Parathyroid adenoma (tissue), 2 donors: ENCODE results near the gene TBC1D13.
"Not testable (repeated sequence)": the region's sequence is repeated elsewhere in the genome, so short reads cannot be mapped to it uniquely, and the experiment has no call there.

Experiments
- H2AFZ ChIP-seq: fragments of 300-600 bp; sonication (generic); one replicate; pipeline ENCODE4 v1.7.0; 2017; ENCODE audit warnings: antibody characterized with exemption, mild to moderate bottlenecking
- H3K27ac ChIP-seq: fragments of 300-600 bp; sonication (generic); one replicate; pipeline ENCODE4 v1.7.0; 2017
- H3K27me3 ChIP-seq: fragments of 300-600 bp; sonication (generic); one replicate; pipeline ENCODE4 v1.7.0; 2017; ENCODE audit warnings: low read length; ENCODE audit not compliant: control insufficient read depth, insufficient read depth
- H3K36me3 ChIP-seq: fragments of 300-600 bp; sonication (generic); one replicate; pipeline ENCODE4 v1.7.0; 2017; ENCODE audit warnings: low read length; ENCODE audit not compliant: control insufficient read depth, insufficient read depth
- H3K4me1 ChIP-seq: fragments of 300-600 bp; sonication (generic); one replicate; pipeline ENCODE4 v1.7.0; 2017; ENCODE audit warnings: control low read depth
- H3K4me2 ChIP-seq: fragments of 300-600 bp; sonication (generic); one replicate; pipeline ENCODE4 v1.7.0; 2017; ENCODE audit warnings: low read length
- H3K4me3 ChIP-seq: fragments of 300-600 bp; sonication (generic); one replicate; pipeline ENCODE4 v1.7.0; 2017; ENCODE audit warnings: low read depth, low read length
- H3K79me2 ChIP-seq: fragments of 300-600 bp; sonication (generic); one replicate; pipeline ENCODE4 v1.7.0; 2017; ENCODE audit warnings: control low read depth
- H3K9ac ChIP-seq: fragments of 300-600 bp; sonication (generic); one replicate; pipeline ENCODE4 v1.7.0; 2017; ENCODE audit warnings: mild to moderate bottlenecking
- H3K9me3 ChIP-seq: fragments of 300-600 bp; sonication (generic); one replicate; pipeline ENCODE4 v1.7.0; 2017; ENCODE audit warnings: low read length; ENCODE audit not compliant: control insufficient read depth
- TF ChIP-seq, protein P1 (sequence below): fragments of 300-600 bp; sonication (generic); IDR thresholded peaks from one replicate; pipeline ENCODE4 v1.7.0; 2017; ENCODE audit warnings: antibody characterized with exemption, mild to moderate bottlenecking
- donor health status: primary hyperparathyroidism.

Gene TBC1D13

DNA sequence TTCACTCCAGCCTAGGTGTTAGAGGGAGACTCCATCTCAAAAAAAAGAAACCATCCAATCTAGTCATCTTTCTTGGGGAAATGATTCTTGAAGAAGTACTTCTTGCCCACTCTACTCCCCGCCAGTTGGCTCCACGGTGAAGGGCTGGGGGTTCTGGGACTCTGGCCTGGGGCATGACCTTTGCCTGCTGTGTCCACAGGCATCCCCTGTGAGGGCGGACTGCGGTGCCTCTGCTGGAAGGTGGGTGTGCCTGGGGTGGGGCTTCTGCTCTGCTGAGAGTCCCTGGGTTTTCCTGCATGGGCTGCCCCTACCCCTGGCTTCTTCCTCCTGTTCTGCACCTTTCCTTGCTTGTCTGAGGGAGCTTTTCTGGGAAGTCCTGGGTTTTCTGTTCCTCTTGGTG is 3.5 kb downstream of the TBC1D13 start:
- no peak overlapping the region for H3K9ac ChIP-seq
- no peak overlapping the region for H2AFZ ChIP-seq
- no peaks in the 10 kb centered on the region for H3K4me1 ChIP-seq
- TF ChIP-seq, protein P1, sequence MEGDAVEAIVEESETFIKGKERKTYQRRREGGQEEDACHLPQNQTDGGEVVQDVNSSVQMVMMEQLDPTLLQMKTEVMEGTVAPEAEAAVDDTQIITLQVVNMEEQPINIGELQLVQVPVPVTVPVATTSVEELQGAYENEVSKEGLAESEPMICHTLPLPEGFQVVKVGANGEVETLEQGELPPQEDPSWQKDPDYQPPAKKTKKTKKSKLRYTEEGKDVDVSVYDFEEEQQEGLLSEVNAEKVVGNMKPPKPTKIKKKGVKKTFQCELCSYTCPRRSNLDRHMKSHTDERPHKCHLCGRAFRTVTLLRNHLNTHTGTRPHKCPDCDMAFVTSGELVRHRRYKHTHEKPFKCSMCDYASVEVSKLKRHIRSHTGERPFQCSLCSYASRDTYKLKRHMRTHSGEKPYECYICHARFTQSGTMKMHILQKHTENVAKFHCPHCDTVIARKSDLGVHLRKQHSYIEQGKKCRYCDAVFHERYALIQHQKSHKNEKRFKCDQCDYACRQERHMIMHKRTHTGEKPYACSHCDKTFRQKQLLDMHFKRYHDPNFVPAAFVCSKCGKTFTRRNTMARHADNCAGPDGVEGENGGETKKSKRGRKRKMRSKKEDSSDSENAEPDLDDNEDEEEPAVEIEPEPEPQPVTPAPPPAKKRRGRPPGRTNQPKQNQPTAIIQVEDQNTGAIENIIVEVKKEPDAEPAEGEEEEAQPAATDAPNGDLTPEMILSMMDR = no peak
- no peaks in the 10 kb centered on the region for H3K36me3 ChIP-seq
- no peaks in the 10 kb centered on the region for H3K27me3 ChIP-seq
- H3K4me2 ChIP-seq = no peak overlapping the region
- H3K79me2 ChIP-seq = no peaks in the 10 kb centered on the region
- H3K27ac ChIP-seq = no peak overlapping the region
- no peaks in the 10 kb centered on the region for H3K9me3 ChIP-seq
- H3K4me3 ChIP-seq = no peak overlapping the region

DNA sequence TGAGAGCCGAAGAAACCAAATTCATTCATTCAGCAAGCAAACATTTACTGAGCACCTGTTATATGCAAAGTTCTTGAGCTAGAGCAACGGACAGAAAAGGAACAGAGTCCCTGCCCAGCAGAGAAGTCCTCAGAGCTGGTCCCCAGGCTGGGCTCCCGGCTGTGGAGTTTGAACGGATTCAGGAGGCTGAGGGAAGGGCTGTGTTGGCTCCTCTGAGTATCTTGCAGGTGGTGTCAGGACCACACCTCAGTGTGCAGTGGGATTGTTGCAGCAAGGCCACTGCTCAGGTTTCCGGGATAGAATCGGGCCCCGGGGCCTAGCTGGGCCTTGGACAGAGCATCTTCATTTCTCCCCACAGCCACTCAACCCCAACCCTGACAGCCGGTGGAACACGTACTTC is 5.1 kb downstream of the TBC1D13 start:
- no peaks in the 10 kb centered on the region for H3K79me2 ChIP-seq
- no peak overlapping the region for H2AFZ ChIP-seq
- no peaks in the 10 kb centered on the region for H3K27me3 ChIP-seq
- H3K9me3 ChIP-seq = no peaks in the 10 kb centered on the region
- H3K9ac ChIP-seq = no peak overlapping the region
- H3K27ac ChIP-seq = no peak overlapping the region
- no peak overlapping the region for H3K4me2 ChIP-seq
- H3K36me3 ChIP-seq = no peaks in the 10 kb centered on the region
- TF ChIP-seq, protein P1 = no peak
- no peak overlapping the region for H3K4me3 ChIP-seq
- no peaks in the 10 kb centered on the region for H3K4me1 ChIP-seq

DNA sequence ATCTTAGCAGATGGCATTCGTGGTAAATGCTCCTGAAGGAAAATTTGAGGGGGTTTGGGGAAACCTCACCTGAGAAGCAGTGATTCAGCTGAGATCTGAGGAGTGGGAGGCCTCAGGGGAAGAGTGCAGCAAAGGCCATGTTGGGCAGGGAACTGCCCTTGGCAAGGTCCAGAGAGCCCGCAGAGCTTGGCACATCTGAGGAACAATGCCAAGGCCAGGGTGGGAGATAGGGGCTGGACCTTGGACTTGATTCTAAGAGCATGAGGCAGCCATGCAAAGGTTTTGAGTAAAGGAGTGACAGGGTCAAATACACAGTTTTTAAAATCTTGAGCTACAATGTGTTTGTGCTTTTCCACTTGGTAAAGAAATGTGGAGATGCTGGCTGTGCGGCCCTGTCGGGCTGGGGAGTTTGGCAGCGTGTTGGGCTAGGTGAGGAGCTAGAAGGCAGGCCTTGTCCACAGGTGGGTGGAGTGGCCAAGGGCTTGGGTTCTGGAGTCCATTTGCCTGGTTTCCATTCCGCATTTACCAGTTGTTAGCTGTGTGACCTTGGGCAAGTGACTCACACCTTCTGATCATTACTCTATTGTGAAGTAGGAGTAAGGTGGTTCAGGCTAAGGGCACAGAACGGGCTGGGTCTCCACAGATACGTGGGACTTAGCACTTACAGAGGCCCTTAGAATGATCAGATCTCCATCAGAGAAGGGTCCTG is 6.1 kb downstream of the TBC1D13 start:
- Histone ChIP-seq H3K36me3 (no peaks in the 10 kb centered on the region), H3K4me1 (no peaks in the 10 kb centered on the region)
- TF ChIP-seq, protein P1 = no peak

DNA sequence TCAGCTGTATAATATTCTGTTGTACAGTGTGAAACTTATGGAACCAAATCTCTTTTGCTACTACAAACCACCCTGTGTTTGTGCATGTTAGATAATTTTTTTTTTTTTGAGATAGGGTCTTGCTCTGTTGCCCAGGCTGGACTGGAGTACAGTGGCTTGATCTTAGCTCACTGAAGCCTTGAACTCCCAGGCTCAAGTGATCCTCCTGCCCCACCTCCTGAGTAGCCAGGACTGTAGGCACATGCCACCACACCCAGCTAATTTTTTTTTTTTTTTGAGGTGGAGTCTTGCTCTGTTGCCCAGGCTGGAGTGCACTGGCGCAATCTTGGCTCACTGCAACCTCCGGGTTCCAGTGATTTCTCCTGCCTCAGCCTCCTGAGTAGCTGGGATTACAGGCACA is 7.9 kb downstream of the TBC1D13 start:
- H3K27ac ChIP-seq, H3K36me3 ChIP-seq: not testable (repeated sequence)

More for the DNA sequence above, 6.1 kb downstream of the TBC1D13 start:
- Histone ChIP-seq H2AFZ (no peak overlapping the region), H3K27me3 (no peaks in the 10 kb centered on the region), H3K9ac (no peak overlapping the region), H3K79me2 (no peaks in the 10 kb centered on the region), H3K9me3 (no peaks in the 10 kb centered on the region), H3K27ac (no peak overlapping the region), H3K4me3 (no peak overlapping the region), H3K4me2 (no peak overlapping the region)

DNA sequence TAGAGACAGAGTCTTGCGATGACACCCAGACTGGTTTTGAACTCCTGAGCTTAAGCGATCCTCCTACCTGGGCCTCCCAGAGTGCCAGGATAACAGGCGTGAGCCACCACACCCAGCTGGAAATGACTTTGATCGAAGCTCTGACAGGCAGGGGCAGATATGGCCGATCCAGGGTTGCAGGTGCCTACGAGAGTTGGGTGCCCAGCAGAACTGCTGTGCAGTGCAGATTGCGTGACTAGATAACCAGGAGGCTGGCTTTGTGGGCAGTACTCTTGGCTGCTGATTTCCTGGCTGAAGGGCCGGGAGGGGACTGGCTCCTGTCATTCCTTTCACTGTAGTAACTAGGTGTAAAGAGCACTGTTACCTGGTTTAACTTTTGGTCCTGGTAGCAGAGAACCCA is 11.8 kb downstream of the TBC1D13 start:
- TF ChIP-seq, protein P1 = no peak
- H3K27ac ChIP-seq = peak overlapping the region; percentile 49
- H3K36me3 ChIP-seq = no peaks in the 10 kb centered on the region

More for the DNA sequence above, 7.9 kb downstream of the TBC1D13 start:
- not testable (repeated sequence) for H3K4me2 ChIP-seq, H2AFZ ChIP-seq, H3K27me3 ChIP-seq, H3K9me3 ChIP-seq, H3K4me1 ChIP-seq, H3K4me3 ChIP-seq, H3K9ac ChIP-seq, H3K79me2 ChIP-seq

More for the DNA sequence above, 11.8 kb downstream of the TBC1D13 start:
- Histone ChIP-seq H3K4me1 (peaks cover 4% of the 10 kb centered on the region), H3K4me3 (no peak overlapping the region), H3K79me2 (no peaks in the 10 kb centered on the region), H2AFZ (no peak overlapping the region), H3K9me3 (no peaks in the 10 kb centered on the region), H3K9ac (no peak overlapping the region), H3K27me3 (no peaks in the 10 kb centered on the region), H3K4me2 (peak overlapping the region; percentile 41)
